Endothelial cell of umbilical vein (primary cell): Measurements from ENCODE around the gene TRIM24.

Experiments
- CTCF ChIP-seq, 2 donors: IDR thresholded peaks; 1 replicate in 1 of 2; 2 replicates in 1 of 2; pipeline ENCODE4 v1.5.1; 2011; ENCODE audit warnings: low read length in 2 of 2, mild to moderate bottlenecking in 2 of 2, moderate library complexity in 2 of 2, control low read depth in 1 of 2, inconsistent platforms in 1 of 2, low read depth in 1 of 2; ENCODE audit not compliant: insufficient read depth in 1 of 2; ENCODE audit errors: extremely low read depth in 1 of 2
- EZH2 ChIP-seq: IDR thresholded peaks from 2 replicates; pipeline ENCODE4 v1.6.1; 2012; ENCODE audit warnings: borderline replicate concordance, low read depth, mild to moderate bottlenecking, moderate library complexity, low read length, inconsistent platforms; ENCODE audit not compliant: severe bottlenecking
- GATA2 ChIP-seq: IDR thresholded peaks from 2 replicates; pipeline ENCODE4 v1.7.0; 2011; ENCODE audit warnings: low read depth, mild to moderate bottlenecking, moderate library complexity, mixed read lengths, low read length; ENCODE audit not compliant: insufficient read length, insufficient read depth
- JUN ChIP-seq: IDR thresholded peaks from 2 replicates; pipeline ENCODE4 v1.6.1; 2011; ENCODE audit warnings: borderline replicate concordance, low read depth; ENCODE audit not compliant: insufficient read length, insufficient read depth
- MAX ChIP-seq: IDR thresholded peaks from 2 replicates; pipeline ENCODE4 v1.6.1; 2011; ENCODE audit not compliant: insufficient read depth, insufficient read length
- MYC ChIP-seq: IDR thresholded peaks from one replicate; pipeline ENCODE4 v1.6.1; 2011; ENCODE audit warnings: mild to moderate bottlenecking, low read depth, low read length
- POLR2A ChIP-seq: IDR thresholded peaks from 2 replicates; pipeline ENCODE4 v1.6.1; 2012; ENCODE audit warnings: low read depth, mild to moderate bottlenecking, control low read depth, low read length
- POLR2AphosphoS5 ChIP-seq: IDR thresholded peaks from 2 replicates; pipeline ENCODE4 v1.6.1; 2012; ENCODE audit warnings: low read depth, mild to moderate bottlenecking, control low read depth, low read length, moderate library complexity; ENCODE audit not compliant: insufficient read depth

- TF ChIP-seq CTCF (IDR thresholded peaks at IDR 0.05; ENCODE audit: extremely low read depth in 1 of 2, insufficient read depth in 1 of 2, low read depth in 1 of 2, low read length in 2 of 2): no peak
- no peak for TF ChIP-seq POLR2AphosphoS5
- no peak for TF ChIP-seq EZH2
- TF ChIP-seq POLR2A: no peak
- TF ChIP-seq MAX: no peak
- no peak for TF ChIP-seq MYC
- TF ChIP-seq GATA2: no peak
- TF ChIP-seq JUN: no peak
Observed at GRCh38 chr7:138608275-138608674, 148.2 kb downstream of the TRIM24 start.
